GM21528 (cell line): ENCODE data around the gene TPSD1.
"Not testable (repeated sequence)": the region's sequence is repeated elsewhere in the genome, so short reads cannot be mapped to it uniquely, and the experiment has no call there.

Experiments used
- ATAC-seq: cut with Tn5 transposase; IDR thresholded peaks from one replicate; pipeline ENCODE4 v1.9.1; 2021; ENCODE audit warnings: mild to moderate bottlenecking, moderate library complexity; ENCODE audit not compliant: unreplicated experiment, low FRiP score

TPSD1 gene

GRCh38 chr16:1255276-1256122, at the start of gene TPSD1:
Gene TPSD1, plus strand, starts transcription at chr16:1256069. Its CDS starts 212 bp downstream, at chr16:1256281.
- ATAC-seq, result not testable (repeated sequence)

GRCh38 chr16:1206326-1206725, 49.5 kb upstream of the TPSD1 start:
- no peak for ATAC-seq

GRCh38 chr16:1206786-1207185, 49.1 kb upstream of the TPSD1 start:
- ATAC-seq, result no peak

DNA sequence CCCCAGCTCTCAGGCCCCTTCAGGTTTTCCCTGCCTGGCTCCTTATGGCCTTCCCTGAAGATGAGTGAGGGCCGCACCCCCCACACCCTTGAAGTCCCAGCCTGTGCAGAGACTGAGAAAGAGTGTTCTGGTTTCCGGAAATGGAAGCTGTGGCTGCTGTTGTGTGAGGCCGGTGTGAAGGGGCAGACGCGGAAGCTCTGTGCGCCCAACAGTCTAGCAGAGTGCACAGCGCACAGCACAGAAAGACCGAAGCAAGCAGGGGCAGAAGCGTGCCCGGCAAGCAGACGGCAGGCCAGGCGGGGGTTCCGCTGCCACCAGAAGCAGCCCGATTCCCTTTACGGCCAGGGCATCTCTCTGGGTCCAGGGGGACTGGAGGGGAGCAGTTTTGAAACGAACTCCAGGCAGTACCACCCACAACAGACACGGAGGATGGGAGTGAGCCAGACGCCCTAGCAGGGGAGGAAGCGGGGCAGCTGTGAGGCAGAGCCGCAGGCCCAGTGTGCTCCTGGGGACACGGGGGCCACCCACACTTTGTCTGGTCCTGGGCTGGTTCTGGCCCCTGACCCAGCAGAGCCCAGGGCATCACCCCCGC, 47.5 kb upstream of the TPSD1 start:
- no peak for ATAC-seq

DNA sequence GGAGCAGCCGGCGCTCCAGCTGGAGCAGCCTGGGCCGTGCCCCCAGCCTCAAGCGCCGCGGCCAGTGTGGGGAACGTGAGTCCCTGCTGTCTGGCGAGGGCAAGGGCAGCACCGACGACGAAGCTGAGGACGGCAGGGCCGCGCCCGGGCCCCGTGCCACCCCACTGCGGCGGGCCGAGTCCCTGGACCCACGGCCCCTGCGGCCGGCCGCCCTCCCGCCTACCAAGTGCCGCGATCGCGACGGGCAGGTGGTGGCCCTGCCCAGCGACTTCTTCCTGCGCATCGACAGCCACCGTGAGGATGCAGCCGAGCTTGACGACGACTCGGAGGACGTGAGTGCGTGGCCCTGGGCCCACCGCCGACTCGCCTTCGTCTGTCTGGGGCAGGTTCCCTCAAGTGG, 46.8 kb upstream of the TPSD1 start:
- no peak for ATAC-seq

DNA sequence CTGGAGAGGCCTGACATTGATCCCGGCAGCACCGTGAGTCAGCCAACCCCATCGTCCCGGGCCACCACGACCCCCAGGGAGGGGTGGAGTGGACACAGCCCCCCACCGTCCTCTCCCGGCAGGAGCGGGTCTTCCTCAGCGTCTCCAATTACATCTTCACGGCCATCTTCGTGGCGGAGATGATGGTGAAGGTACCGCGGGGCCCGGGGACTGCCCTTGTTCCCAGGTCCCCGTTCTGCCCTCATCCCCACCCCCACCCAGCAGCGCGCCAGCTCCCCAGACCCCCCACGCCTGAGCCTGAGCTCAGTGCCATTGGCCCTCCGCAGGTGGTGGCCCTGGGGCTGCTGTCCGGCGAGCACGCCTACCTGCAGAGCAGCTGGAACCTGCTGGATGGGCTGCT, 45.4 kb upstream of the TPSD1 start:
- no peak for ATAC-seq

GRCh38 chr16:1211451-1212268, 44.2 kb upstream of the TPSD1 start:
- ATAC-seq, result no peak

GRCh38 chr16:1212616-1213194, 43.2 kb upstream of the TPSD1 start:
- ATAC-seq, result no peak

DNA sequence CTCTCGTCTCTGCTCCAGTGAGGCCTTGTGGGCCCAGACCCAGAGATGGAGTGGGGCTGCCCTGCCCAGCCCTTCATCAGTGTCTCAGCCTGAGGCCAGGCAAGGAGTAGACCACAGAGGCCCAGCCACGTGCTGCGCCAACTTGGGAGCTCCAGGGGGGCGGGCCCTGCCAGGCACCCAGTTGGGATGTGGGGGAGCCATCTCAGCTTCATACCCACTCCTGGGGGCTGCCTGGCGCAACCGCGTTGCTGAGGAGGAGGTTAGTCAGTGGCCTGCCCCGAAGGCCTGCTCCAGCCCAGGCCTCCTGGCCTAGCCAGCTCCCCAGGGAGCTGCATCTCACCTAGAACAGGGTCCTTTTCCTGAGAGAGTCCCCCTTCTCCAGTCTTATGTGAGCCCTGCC, 42.6 kb upstream of the TPSD1 start:
- ATAC-seq, result no peak

DNA sequence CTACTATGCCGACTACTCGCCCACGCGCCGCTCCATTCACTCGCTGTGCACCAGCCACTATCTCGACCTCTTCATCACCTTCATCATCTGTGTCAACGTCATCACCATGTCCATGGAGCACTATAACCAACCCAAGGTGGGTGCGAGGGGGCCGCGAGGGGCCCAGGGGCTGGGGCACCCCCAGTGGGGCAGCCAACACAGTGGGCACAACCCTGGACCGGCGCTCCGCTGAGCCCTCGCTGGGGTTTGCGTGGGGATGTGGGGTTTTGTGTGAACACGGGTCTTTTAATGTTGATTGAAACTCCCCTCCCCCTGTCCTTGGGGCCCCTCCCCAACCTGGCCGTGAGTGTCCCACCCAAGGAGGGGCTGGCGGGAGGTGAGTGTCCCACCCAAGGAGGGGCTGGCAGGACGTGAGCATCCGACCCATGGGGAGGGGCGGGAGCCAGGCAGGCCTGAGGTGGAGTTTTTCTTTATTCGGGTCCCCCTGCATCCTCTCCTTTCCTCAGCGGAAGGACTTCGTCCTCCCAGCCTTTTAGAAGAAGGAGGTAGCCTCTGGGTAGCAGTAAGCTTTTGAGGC, 42.0 kb upstream of the TPSD1 start:
- no peak for ATAC-seq

GRCh38 chr16:1214719-1215118, 41.1 kb upstream of the TPSD1 start:
- ATAC-seq, result no peak

GRCh38 chr16:1215574-1216295, 40.1 kb upstream of the TPSD1 start:
- no peak for ATAC-seq

GRCh38 chr16:1216296-1216619, 39.6 kb upstream of the TPSD1 start:
- ATAC-seq, result no peak

- ATAC-seq, result no peak
Observed at GRCh38 chr16:1216681-1217400, 39.0 kb upstream of the TPSD1 start.

DNA sequence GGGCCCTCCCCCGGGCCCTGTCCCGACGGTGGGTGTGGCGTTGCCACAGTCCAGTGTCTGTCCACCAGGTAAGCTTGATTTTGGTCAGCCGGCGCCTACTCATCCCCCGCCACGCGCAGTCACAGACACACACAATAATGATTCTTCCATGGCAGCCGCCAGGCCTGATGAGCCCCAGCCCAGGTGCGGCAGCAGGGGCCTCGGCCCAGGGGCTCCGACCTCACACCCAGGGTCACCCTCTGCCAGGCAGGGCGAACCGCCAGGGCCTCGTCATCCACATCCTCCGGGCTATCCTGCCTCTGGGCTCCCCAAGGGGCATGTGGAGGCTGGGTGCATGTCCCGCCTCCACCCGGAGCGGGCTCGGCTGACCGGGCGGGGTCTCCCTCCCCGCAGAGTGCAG, 38.3 kb upstream of the TPSD1 start:
- no peak for ATAC-seq

DNA sequence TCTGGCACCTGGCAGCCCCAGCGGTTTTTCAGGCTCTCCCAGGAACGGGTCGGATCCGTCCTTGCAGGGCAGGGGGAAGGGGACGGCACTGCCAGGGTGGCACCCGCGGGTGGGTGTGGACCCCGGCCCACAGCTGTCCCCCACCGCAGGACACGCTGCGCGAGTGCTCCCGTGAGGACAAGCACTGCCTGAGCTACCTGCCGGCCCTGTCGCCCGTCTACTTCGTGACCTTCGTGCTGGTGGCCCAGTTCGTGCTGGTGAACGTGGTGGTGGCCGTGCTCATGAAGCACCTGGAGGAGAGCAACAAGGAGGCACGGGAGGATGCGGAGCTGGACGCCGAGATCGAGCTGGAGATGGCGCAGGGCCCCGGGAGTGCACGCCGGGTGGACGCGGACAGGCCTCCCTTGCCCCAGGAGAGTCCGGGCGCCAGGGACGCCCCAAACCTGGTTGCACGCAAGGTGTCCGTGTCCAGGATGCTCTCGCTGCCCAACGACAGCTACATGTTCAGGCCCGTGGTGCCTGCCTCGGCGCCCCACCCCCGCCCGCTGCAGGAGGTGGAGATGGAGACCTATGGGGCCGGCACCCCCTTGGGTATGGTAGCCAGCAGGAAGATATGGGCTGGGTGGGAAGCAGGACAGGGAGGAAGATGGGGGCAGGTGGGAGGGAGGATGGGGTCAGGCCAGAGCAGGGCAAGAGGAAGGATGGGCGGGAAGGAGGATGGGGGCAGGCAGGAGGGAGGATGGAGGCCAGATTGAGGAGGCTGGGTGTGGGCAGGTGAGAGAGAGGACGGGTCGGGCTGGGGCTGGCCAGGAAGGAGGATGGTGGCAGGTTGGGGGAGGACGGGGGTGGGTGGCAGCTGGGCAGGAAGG, 37.6 kb upstream of the TPSD1 start:
- ATAC-seq, result no peak

GRCh38 chr16:1218930-1219611, 36.8 kb upstream of the TPSD1 start:
- no peak for ATAC-seq
